ENCODE data around the gene AGPS.
"Not testable (repeated sequence)": the region's sequence is repeated elsewhere in the genome, so short reads cannot be mapped to it uniquely, and the experiment has no call there.

AGPS gene

GRCh38 chr2:177352441-177353186 lies 40.0 kb upstream of the AGPS start:
- TF ChIP-seq Cebpa-rat (IDR thresholded peaks at IDR 0.05) = no peak
- Histone ChIP-seq H4K20me1 (no peaks in the 10 kb centered on the region), H3K27me3 (no peaks in the 10 kb centered on the region), H3K27ac (peak overlapping the region in 9 of 11 experiments; percentile 1 to 65 (median 54); a peak in 16 of 22 replicates), H3K4me1 (peaks cover 29 to 43% (median 33%) of the 10 kb centered on the region in 10 experiments), H3K36me3 (no peaks in the 10 kb centered on the region), H3K9me3 (replicated peaks in 1 of 11) (no peaks in the 10 kb centered on the region; a peak in 1 of 22 replicates), H3K4me2 (peak overlapping the region; percentile 33 to 81 (median 59)), H3K9ac (peak overlapping the region in 6 of 11 experiments; percentile 2 to 39 (median 11); a peak in 7 of 22 replicates), H3K4me3 (no peak overlapping the region; a peak in 2 of 20 replicates)

- Histone ChIP-seq H4K20me1 (no peaks in the 10 kb centered on the region), H3K4me3 (no peak overlapping the region; a peak in 1 of 20 replicates), H3K4me2 (peak overlapping the region; percentile 33 to 81 (median 59)), H3K36me3 (no peaks in the 10 kb centered on the region), H3K4me1 (peaks cover 24 to 43% (median 29%) of the 10 kb centered on the region in 10 experiments), H3K9me3 (replicated peaks in 1 of 11) (no peaks in the 10 kb centered on the region; a peak in 1 of 22 replicates), H3K9ac (peak overlapping the region in 4 of 11 experiments; percentile 10 to 39 (median 11); a peak in 4 of 22 replicates), H3K27ac (peak overlapping the region in 9 of 11 experiments; percentile 1 to 65 (median 53); a peak in 16 of 22 replicates), H3K27me3 (no peaks in the 10 kb centered on the region)
- no peak for TF ChIP-seq Cebpa-rat (IDR thresholded peaks at IDR 0.05)
Measured at GRCh38 chr2:177353187-177353478, 39.4 kb upstream of the AGPS start.

GRCh38 chr2:177354541-177354940 lies 38.0 kb upstream of the AGPS start:
- not testable (repeated sequence) for H3K4me3 ChIP-seq; H3K9me3 ChIP-seq (replicated peaks in 1 of 11); H4K20me1 ChIP-seq; H3K27ac ChIP-seq; H3K36me3 ChIP-seq; H3K9ac ChIP-seq; H3K4me2 ChIP-seq; H3K27me3 ChIP-seq
- peaks cover 13 to 43% (median 19%) of the 10 kb centered on the region in 10 experiments for H3K4me1 ChIP-seq

- peaks cover 13 to 36% (median 19%) of the 10 kb centered on the region in 10 experiments for H3K4me1 ChIP-seq
- H3K4me2 ChIP-seq = no peak overlapping the region
- H3K36me3 ChIP-seq = no peaks in the 10 kb centered on the region
- H3K9me3 ChIP-seq (replicated peaks in 1 of 11) = no peaks in the 10 kb centered on the region
- no peak for TF ChIP-seq Cebpa-rat (IDR thresholded peaks at IDR 0.05)
- no peaks in the 10 kb centered on the region for H4K20me1 ChIP-seq
- no peak overlapping the region for H3K9ac ChIP-seq
- no peak overlapping the region for H3K27ac ChIP-seq
- H3K4me3 ChIP-seq = no peak overlapping the region
- H3K27me3 ChIP-seq = no peaks in the 10 kb centered on the region
Measured at GRCh38 chr2:177355874-177356273, 36.7 kb upstream of the AGPS start.

- H3K27ac ChIP-seq = no peak overlapping the region
- no peaks in the 10 kb centered on the region for H3K9me3 ChIP-seq (replicated peaks in 1 of 11)
- no peak for TF ChIP-seq Cebpa-rat (IDR thresholded peaks at IDR 0.05)
- no peak overlapping the region for H3K4me3 ChIP-seq
- no peak overlapping the region for H3K9ac ChIP-seq
- peaks cover 0 to 10% (median 0%) of the 10 kb centered on the region in 10 experiments; a peak in 2 of 20 replicates for H3K4me1 ChIP-seq
- H4K20me1 ChIP-seq = no peaks in the 10 kb centered on the region
- H3K27me3 ChIP-seq = no peaks in the 10 kb centered on the region
- H3K4me2 ChIP-seq = no peak overlapping the region
- H3K36me3 ChIP-seq = no peaks in the 10 kb centered on the region
Measured at GRCh38 chr2:177359836-177360595, 32.6 kb upstream of the AGPS start.

GRCh38 chr2:177362499-177362898 lies 30.1 kb upstream of the AGPS start:
- TF ChIP-seq Cebpa-rat (IDR thresholded peaks at IDR 0.05) = no peak
- no peak overlapping the region for H3K27ac ChIP-seq
- no peak overlapping the region for H3K4me2 ChIP-seq
- H3K4me3 ChIP-seq = no peak overlapping the region
- H3K9me3 ChIP-seq (replicated peaks in 1 of 11) = no peaks in the 10 kb centered on the region
- H3K27me3 ChIP-seq = no peaks in the 10 kb centered on the region
- H3K9ac ChIP-seq = no peak overlapping the region
- H3K4me1 ChIP-seq = 0 out of 20 replicates have a peak, but pooled peaks cover 0 to 4% (median 0%) of the 10 kb centered on the region in 10 experiments
- no peaks in the 10 kb centered on the region for H4K20me1 ChIP-seq
- H3K36me3 ChIP-seq = no peaks in the 10 kb centered on the region

GRCh38 chr2:177363332-177363731 lies 29.2 kb upstream of the AGPS start:
- no peak overlapping the region for H3K4me2 ChIP-seq
- H3K4me3 ChIP-seq = no peak overlapping the region
- H3K9me3 ChIP-seq (replicated peaks in 1 of 11) = peaks cover 0 to 6% (median 4%) of the 10 kb centered on the region in 11 experiments; a peak in 10 of 22 replicates
- H3K27me3 ChIP-seq = no peaks in the 10 kb centered on the region
- no peaks in the 10 kb centered on the region for H4K20me1 ChIP-seq
- H3K4me1 ChIP-seq = 0 out of 20 replicates have a peak, but pooled peaks cover 0 to 4% (median 0%) of the 10 kb centered on the region in 10 experiments
- TF ChIP-seq Cebpa-rat (IDR thresholded peaks at IDR 0.05) = no peak
- H3K27ac ChIP-seq = no peak overlapping the region
- H3K9ac ChIP-seq = no peak overlapping the region
- no peaks in the 10 kb centered on the region for H3K36me3 ChIP-seq

GRCh38 chr2:177365764-177366163 lies 26.8 kb upstream of the AGPS start:
- H3K4me2 ChIP-seq, H3K4me3 ChIP-seq, H3K27ac ChIP-seq, H3K9ac ChIP-seq, H3K27me3 ChIP-seq, H3K36me3 ChIP-seq, H4K20me1 ChIP-seq, H3K4me1 ChIP-seq: not testable (repeated sequence)
- peaks cover 6 to 25% (median 15%) of the 10 kb centered on the region in 11 experiments; a peak in 17 of 22 replicates for H3K9me3 ChIP-seq (replicated peaks in 1 of 11)

- H4K20me1 ChIP-seq, H3K4me3 ChIP-seq, H3K36me3 ChIP-seq, H3K4me1 ChIP-seq, H3K9ac ChIP-seq, H3K27me3 ChIP-seq, H3K4me2 ChIP-seq, H3K27ac ChIP-seq: not testable (repeated sequence)
- peaks cover 10 to 40% (median 23%) of the 10 kb centered on the region in 11 experiments; a peak in 18 of 22 replicates for H3K9me3 ChIP-seq (replicated peaks in 1 of 11)
Measured at GRCh38 chr2:177368023-177368422, 24.6 kb upstream of the AGPS start.
